GM12878 (cell line): ENCODE results near the gene GMDS.

Source experiments
- CTCF ChIP-seq, 3 experiments: IDR thresholded peaks in 2 of 3; conservative IDR thresholded peaks in 1 of 3; 2 replicates each; pipeline ENCODE4 v1.5.1; 2011; ENCODE audit warnings: low read depth in 3 of 3, low read length in 3 of 3, mild to moderate bottlenecking in 3 of 3, control low read depth in 2 of 3, moderate library complexity in 2 of 3, inconsistent platforms in 1 of 3, mixed read lengths in 1 of 3; ENCODE audit not compliant: control insufficient read depth in 2 of 3, insufficient read depth in 1 of 3; ENCODE audit errors: extremely low read depth in 1 of 3
- NBN ChIP-seq: fragments of 450-650 bp; IDR thresholded peaks from 2 replicates; pipeline ENCODE4 v1.6.1; 2016
- PKNOX1 ChIP-seq: fragments of 450-650 bp; IDR thresholded peaks from 2 replicates; pipeline ENCODE4 v1.6.1; 2016; ENCODE audit warnings: mild to moderate bottlenecking
- POLR2A ChIP-seq: IDR thresholded peaks from 2 replicates; pipeline ENCODE4 v1.6.1; 2011; ENCODE audit warnings: low read depth, mild to moderate bottlenecking, low read length
- TF ChIP-seq, protein P1 (sequence below): IDR thresholded peaks from 2 replicates; pipeline ENCODE4 v1.6.1; 2011; ENCODE audit warnings: borderline replicate concordance, low read depth, mild to moderate bottlenecking, moderate library complexity, low read length; ENCODE audit not compliant: insufficient read depth, poor library complexity, severe bottlenecking

DNA sequence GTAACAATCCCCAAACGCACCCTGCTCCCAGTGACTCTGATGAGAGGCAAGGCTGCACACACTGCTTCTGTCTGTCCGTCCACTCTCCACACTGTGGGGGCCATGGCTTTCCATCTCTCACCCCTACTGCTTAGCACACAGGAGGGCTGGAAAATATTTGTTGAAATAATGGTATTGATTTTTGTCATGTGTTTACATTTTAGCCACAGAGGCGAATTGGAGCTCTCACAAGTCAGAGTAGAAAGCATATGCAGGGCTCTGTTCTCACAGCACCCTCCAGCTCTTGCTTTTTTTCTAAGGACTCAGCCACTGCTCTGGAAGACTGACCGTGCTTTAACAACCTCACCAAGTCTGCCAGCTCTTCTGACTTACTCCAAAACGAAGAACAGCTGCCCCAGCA lies 273.8 kb downstream of the GMDS start:
- TF ChIP-seq PKNOX1 (no peak), CTCF (IDR thresholded peaks at IDR 0.05 in 2 of 3, conservative IDR thresholded peaks at IDR 0.05 in 1 of 3; ENCODE audit: control insufficient read depth in 2 of 3, extremely low read depth in 1 of 3, insufficient read depth in 1 of 3, low read depth in 3 of 3, low read length in 3 of 3) (no peak), POLR2A (no peak), NBN (no peak)
- TF ChIP-seq, protein P1, sequence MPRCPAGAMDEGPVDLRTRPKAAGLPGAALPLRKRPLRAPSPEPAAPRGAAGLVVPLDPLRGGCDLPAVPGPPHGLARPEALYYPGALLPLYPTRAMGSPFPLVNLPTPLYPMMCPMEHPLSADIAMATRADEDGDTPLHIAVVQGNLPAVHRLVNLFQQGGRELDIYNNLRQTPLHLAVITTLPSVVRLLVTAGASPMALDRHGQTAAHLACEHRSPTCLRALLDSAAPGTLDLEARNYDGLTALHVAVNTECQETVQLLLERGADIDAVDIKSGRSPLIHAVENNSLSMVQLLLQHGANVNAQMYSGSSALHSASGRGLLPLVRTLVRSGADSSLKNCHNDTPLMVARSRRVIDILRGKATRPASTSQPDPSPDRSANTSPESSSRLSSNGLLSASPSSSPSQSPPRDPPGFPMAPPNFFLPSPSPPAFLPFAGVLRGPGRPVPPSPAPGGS: no peak
